GM21786 (cell line): ENCODE data around the gene CCDC137.

Experiments
- ATAC-seq: cut with Tn5 transposase; IDR thresholded peaks from one replicate; pipeline ENCODE4 v1.9.1; 2021; ENCODE audit not compliant: unreplicated experiment

Gene CCDC137

GRCh38 chr17:81714412-81715106, 48.0 kb downstream of the CCDC137 start:
- no peak for ATAC-seq

DNA sequence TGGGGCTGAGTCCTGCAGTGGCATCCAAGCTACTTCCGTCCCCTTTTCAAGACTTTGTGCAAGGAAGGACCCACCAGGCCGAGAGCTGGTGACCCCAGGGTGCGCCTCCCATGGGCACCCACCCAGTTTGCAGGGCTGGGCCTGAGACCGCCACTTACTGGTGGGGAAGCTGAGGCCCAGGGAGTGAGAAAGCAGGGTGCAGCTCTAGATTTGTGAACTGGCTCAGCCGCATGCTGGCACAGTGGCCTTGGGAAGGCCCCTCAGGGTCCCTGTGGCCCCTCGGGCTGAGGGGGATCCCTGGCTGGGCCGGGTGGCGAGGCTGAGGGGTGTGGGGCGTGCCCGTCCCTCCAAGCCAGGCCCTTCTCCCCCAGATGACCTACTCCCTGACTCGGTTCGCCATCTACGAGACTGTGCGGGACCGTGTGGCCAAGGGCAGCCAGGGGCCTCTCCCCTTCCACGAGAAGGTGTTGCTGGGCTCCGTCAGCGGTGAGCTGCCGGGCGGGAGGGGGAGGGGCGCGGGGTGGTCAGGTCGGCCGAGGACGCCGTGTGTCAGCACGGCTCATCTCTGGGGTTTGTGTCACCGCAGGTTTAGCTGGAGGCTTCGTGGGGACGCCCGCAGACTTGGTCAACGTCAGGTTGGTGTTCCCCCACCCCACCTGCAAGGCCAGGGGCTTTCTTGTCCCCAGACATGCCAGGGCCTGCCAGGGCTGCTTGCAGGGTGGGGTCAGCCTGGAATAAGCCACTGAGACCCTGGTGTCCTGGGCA, 48.8 kb downstream of the CCDC137 start:
- no peak for ATAC-seq

- ATAC-seq, result no peak
Observed at GRCh38 chr17:81715872-81716673, 49.5 kb downstream of the CCDC137 start.

DNA sequence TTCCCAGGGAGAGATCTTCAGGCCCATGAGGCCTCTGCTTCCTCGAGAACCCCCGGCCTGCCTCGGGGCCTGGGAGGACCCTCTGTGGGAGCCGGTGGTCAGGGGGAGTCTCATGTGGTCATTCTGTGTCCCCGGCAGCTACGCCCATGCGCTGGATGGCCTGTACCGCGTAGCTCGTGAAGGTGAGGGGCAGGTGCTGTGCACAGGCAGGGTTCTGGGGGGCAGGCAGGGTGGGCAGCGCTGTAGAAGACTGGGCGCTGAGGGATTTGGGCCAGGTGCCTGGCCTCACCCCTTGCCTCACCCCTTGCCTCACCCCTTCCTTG, 50.1 kb downstream of the CCDC137 start:
- ATAC-seq, result no peak

DNA sequence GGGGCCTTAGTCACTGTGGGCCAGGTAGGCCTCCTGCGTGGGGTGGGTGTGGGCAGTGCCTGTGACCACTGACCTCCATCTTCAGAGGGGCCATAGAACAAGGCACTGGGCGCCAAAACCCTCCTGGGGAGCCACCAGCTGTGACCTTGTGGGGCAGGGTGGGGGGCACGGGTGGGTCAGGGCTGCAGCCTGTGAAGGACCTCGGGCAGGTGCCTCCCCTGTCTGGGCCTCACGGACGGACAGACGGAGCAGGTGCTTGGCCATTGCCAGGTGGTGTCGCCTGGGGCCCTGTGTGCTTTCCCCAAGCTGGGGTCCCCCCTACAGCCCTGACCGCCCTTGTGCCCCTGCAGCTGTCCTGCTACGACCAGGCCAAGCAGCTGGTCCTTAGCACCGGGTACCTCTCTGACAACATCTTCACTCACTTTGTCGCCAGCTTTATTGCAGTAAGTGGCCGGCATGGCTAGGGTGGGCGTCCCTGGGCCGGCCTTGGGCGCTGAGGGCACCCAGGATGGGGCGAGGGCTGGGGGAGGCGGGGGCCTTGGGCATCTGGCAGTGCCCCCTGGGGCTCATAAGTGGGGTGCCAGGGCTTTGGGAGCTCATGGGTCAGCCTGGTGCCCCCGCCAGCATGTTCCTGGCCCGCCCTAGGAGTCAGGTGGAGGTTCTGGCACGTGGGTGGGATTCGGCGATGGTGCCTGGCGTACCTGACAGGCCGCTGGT, 50.7 kb downstream of the CCDC137 start:
- no peak for ATAC-seq

GRCh38 chr17:81717766-81718089, 51.2 kb downstream of the CCDC137 start:
- ATAC-seq, result no peak

DNA sequence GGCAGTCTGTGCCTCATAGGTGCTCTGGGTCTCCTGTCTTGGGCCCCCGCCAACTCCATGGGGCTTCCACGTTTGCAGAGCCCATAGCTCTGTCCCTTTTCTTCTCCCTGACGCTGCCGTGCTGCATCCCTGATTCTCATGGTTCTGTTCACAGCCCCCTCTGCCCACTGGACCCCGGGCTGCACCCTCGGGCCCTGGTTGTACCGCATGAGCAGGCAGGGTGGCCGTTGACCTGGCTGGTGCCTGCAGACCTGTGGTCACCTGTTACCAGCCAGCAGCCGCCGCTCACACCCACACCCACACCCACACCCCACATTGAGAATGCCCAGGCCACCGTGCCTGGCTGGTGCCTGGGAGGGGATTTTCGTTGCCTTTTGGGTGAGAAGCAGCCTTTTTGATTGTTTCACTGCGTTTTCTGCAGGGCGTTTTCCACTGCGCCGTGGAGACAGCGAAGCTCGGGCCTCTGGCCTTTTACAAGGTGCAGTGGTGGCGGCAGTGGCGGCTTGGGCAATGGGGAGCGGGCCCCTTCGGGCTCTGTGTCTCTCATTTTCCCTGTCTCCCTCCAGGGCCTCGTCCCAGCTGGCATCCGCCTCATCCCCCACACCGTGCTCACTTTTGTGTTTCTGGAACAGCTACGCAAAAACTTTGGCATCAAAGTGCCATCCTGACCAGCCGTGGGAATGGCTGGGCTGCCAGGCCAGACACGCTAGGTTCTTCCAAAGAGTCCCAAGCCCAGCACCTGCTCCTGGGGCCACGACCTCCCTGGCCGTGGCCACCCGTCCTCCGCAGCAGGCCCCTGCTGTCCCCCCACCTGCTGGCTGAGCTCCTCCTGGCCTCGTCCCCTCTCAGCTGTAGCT, 53.1 kb downstream of the CCDC137 start:
- ATAC-seq, result no peak

DNA sequence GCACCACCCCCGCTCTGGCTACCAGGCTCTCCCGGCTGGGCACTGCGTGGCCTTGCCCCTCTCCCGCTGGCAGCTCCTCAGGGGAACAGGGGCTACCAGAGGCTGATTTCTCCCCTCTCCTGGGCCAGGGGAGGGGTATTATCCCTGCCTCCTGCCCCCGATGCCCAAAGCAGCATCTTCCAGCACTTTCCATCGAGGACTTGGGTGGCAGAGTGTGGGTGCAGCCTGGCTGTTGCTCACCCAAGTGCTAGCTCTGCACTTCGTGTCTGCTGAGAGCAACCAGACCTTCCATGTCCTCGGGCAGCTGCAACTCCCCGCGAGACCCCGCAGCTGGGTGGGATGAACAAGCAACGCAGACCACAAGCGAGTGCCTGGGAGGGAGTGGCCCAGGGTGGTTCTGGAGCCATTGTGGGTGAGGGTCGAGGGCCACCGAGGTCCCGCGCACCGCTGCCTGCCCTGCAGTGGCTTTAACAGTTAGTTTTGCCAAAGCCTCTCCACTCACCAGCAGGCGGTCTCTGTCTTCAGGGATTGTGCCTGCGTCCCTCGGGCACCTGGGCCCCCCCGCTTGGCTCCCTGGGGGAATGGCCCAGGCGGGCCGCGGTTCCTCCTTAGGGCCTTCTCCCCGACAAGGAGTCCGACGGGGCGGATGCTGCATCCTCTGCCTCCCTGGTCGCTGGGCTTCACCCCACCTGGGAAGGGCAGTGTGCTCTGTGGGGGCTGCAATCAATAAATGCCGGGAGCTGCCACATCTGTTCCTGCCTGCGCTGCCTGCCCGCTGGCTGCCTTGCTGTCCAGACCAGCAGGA, 53.9 kb downstream of the CCDC137 start:
- ATAC-seq, result no peak

DNA sequence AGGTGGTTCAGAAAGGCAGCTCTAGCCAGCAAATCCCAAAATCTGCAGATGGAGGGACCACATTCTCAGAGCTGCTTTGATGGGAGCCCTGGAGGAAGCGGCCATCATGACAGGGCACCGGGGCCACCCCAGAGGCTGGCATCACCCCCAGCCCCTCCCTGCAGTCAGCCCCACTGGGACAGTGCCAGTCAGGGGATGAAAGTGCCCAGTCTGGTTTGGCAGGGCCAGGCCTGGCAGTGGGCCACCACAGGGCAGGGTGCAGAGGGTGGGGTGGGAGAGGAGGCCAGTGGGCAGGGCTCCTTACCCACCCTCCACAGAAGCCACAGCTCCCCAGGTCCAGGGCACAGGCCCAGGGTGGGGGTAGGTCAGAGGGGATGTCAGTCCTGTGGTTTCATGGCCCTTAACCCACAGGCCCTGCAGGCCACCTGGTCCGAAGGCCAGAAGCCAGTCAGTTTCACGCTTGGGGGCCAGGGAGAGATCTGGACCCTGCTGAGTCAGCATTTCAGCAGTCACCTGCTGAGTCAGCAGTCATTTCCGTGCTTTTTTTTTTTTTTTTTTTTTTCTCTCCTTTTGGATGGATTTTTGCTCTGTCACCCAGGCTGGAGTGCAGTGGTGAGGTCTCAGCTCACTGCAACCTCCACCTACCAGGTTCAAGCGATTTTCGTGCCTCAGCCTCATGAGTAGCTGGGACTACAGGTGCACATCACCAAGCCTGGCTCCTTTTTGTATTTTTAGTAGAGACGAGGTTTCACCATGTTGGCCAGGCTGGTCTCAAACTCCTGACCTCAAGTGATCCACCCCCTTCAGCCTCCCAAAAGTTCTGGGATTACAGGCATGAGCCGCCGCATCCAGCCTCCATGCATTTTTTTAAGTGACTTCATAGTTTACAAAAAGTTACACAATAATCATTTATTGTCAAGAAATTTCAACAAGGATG, 55.9 kb downstream of the CCDC137 start:
- ATAC-seq, result no peak
